Right cardiac atrium (tissue), 5 donors: ENCODE results near the gene KLC3. TPM values are rescaled to one million over a fixed set of nuclear protein-coding genes. Genes with fewer than 3 reads are reported as not detected.
"Not testable (repeated sequence)": the region's sequence is repeated elsewhere in the genome, so short reads cannot be mapped to it uniquely, and the experiment has no call there.

Experiments used
- ATAC-seq, 2 donors: fragments of 200-7000 bp; cut with Tn5 transposase; one replicate each; pipeline versions ENCODE4 v1.8.0 to v1.9.1; 2020; ENCODE audit warnings: moderate library complexity in 2 of 2, mild to moderate bottlenecking in 1 of 2
- DNase-seq, 3 donors: peaks; one replicate each; pipeline ENCODE4 v3.0.0-alpha.2; 2020
- H3K27ac ChIP-seq: one replicate; pipeline ENCODE4 v1.5.1; 2013; ENCODE audit warnings: mild to moderate bottlenecking, low read length, control low read depth, moderate library complexity
- H3K27me3 ChIP-seq: one replicate; pipeline ENCODE4 v1.6.1; 2013; ENCODE audit not compliant: control insufficient read depth, insufficient read depth
- H3K4me1 ChIP-seq: one replicate; pipeline ENCODE4 v1.6.1; 2013; ENCODE audit warnings: low read length; ENCODE audit not compliant: control insufficient read depth, insufficient read depth
- H3K4me3 ChIP-seq: one replicate; pipeline ENCODE4 v1.5.1; 2013; ENCODE audit warnings: low read length, control low read depth
- H3K9me3 ChIP-seq: one replicate; pipeline ENCODE4 v1.6.1; 2013; ENCODE audit warnings: low read length; ENCODE audit not compliant: control insufficient read depth
- WGBS: extraction: QIAGEN DNeasy Blood & Tissue Kit; methylation state at CpG from one replicate; pipeline ENCODE4 v1.1.7; 2013; 5-methylcytosine and 5-hydroxymethylcytosine counted together
- intact Hi-C, 4 donors: fragments of 100-400 bp; cut with DNase I; formaldehyde crosslinking; loops; one replicate each; pipeline versions ENCODE4 v1.11.0 to v1.14.0; 2022 to 2023
- polyA plus RNA-seq: library from polyadenylated mRNA; stranded (reverse); fragments of 200-250 nt; gene quantifications from one replicate; pipeline ENCODE4 v1.2.3, GENCODE V29; 2013
- total RNA-seq, 4 donors: library from RNA; stranded (reverse); fragmentation: NEBNext Ultra II Directional; extraction: Animal tissue kit (Norgen Biotek cat#: 25700); gene quantifications; one replicate each; pipeline ENCODE4 v1.2.1, GENCODE V29; 2021
- donor health status: healthy with polysubstance abuse.
- donor health status: DM: no; HTN: yes; CAD: no.
- donor health status: DM: no; HTN: no; CAD: no.
- donor health status: DM: no; HTN: yes; CAD: no; lungs with severe emphysema.
- donor health status: DM: yes; HTN: yes; CAD: no.

KLC3 gene
- total and polyA plus RNA-seq, 5 donors: 0.18 TPM; not detected in 4

GRCh38 chr19:45303269-45304060, 37.1 kb upstream of the KLC3 start:
- Histone ChIP-seq H3K4me3 (no peak overlapping the region), H3K9me3 (no peaks in the 10 kb centered on the region), H3K27ac (no peak overlapping the region), H3K4me1 (no peaks in the 10 kb centered on the region), H3K27me3 (no peaks in the 10 kb centered on the region)
- intact Hi-C loops: no loop called here
- ATAC-seq (no peak), DNase-seq (no peak)
- 95% methylated on average over 12 of the region's 12 CpGs for WGBS

- no peaks in the 10 kb centered on the region for H3K27me3 ChIP-seq
- intact Hi-C loops: no loop called here
- H3K4me3 ChIP-seq: no peak overlapping the region
- DNase-seq: no peak
- no peaks in the 10 kb centered on the region for H3K9me3 ChIP-seq
- WGBS: 72% methylated on average over 4 of the region's 4 CpGs
- ATAC-seq: peak; percentile 7 to 9
- no peaks in the 10 kb centered on the region for H3K4me1 ChIP-seq
- no peak overlapping the region for H3K27ac ChIP-seq
Observed at GRCh38 chr19:45304141-45304926, 36.2 kb upstream of the KLC3 start.

GRCh38 chr19:45305007-45305406, 35.5 kb upstream of the KLC3 start:
- DNase-seq: no peak
- Histone ChIP-seq H3K27me3 (no peaks in the 10 kb centered on the region), H3K9me3 (no peaks in the 10 kb centered on the region), H3K4me1 (no peaks in the 10 kb centered on the region), H3K4me3 (no peak overlapping the region), H3K27ac (no peak overlapping the region)
- intact Hi-C loops: no loop called here
- ATAC-seq: peak; percentile 1 to 8
- WGBS: 60% methylated on average over 4 of the region's 4 CpGs

DNA sequence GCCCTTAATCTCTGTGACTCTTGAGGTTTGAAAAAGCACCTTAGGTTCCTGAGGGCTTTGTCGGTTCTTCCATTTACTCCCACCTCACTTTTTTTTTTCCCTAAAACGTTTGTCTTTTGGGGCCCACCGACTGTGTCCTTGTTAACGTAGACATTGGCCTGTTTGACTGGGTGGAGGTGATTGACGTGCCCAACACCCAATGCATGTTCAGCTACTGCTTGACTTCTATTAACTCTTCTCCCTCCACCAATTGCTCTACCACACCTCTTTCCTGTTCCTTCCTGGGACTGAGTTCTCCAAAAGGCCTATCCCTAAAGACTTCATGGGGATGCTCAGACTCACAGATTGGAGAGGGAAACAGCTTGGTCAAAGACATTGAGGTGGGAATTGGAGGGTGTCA, 35.1 kb upstream of the KLC3 start:
- H3K9me3 ChIP-seq: no peaks in the 10 kb centered on the region
- no peak overlapping the region for H3K4me3 ChIP-seq
- H3K27me3 ChIP-seq: no peaks in the 10 kb centered on the region
- intact Hi-C loops: no loop called here
- ATAC-seq: no peak
- no peak overlapping the region for H3K27ac ChIP-seq
- no peak for DNase-seq
- 14% methylated on average over 5 of the region's 5 CpGs for WGBS
- no peaks in the 10 kb centered on the region for H3K4me1 ChIP-seq

DNA sequence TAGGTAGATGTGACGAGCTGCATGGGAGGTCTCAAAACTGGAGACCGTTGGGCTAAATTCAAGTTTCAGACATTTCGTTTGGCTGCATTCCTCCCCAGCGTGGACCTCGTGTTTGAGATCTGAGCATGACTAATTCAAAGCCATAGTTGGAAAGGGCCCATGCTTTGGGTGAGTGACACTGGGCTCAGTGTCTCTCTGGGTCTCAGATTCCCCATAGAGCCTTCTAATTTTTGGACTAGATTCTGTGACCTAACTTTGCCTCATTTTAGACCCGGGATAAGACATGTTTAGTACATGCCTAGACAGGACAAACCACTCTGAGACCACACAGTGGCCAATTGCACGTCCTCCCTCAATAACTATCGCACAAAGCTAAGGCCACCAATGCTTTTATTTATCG, 34.5 kb upstream of the KLC3 start:
- no peak overlapping the region for H3K4me3 ChIP-seq
- 46% methylated on average over 9 of the region's 9 CpGs for WGBS
- DNase-seq: no peak
- H3K4me1 ChIP-seq: no peaks in the 10 kb centered on the region
- no peak for ATAC-seq
- H3K9me3 ChIP-seq: no peaks in the 10 kb centered on the region
- intact Hi-C loops: no loop called here
- no peak overlapping the region for H3K27ac ChIP-seq
- no peaks in the 10 kb centered on the region for H3K27me3 ChIP-seq

GRCh38 chr19:45306518-45307027, 34.0 kb upstream of the KLC3 start:
- no peak overlapping the region for H3K27ac ChIP-seq
- WGBS: 71% methylated on average over 18 of the region's 18 CpGs
- H3K4me1 ChIP-seq: no peaks in the 10 kb centered on the region
- DNase-seq (peak in 2 of 3 donors; percentile 58), ATAC-seq (no peak)
- H3K9me3 ChIP-seq: no peaks in the 10 kb centered on the region
- intact Hi-C loops: no loop called here
- no peak overlapping the region for H3K4me3 ChIP-seq
- no peaks in the 10 kb centered on the region for H3K27me3 ChIP-seq

DNA sequence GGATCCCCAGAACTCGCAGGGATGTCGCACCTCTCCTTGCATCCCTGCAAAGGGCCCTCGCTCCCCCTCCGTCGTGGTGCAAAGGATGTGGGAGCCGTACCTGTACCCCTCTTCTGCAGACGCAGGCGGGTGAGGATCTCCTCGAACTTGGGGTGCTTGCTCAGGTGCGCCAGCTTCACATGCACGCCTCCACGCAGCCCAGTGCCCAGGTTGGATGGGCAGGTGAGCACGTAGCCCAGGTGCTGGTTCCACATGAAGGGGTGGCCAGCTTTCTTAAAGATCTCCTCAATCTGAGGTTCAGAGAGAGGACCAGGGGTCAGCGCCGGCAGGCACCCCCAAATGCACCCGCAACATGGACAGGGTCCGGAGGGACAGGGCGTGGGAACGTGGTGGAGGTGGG, 33.2 kb upstream of the KLC3 start:
- Histone ChIP-seq H3K27me3 (no peaks in the 10 kb centered on the region), H3K4me1 (no peaks in the 10 kb centered on the region), H3K4me3 (no peak overlapping the region), H3K9me3 (no peaks in the 10 kb centered on the region), H3K27ac (no peak overlapping the region)
- no peak for ATAC-seq
- DNase-seq: peak in 1 of 3 donors; percentile 51
- intact Hi-C loops: no loop called here
- 90% methylated on average over 19 of the region's 19 CpGs for WGBS

DNA sequence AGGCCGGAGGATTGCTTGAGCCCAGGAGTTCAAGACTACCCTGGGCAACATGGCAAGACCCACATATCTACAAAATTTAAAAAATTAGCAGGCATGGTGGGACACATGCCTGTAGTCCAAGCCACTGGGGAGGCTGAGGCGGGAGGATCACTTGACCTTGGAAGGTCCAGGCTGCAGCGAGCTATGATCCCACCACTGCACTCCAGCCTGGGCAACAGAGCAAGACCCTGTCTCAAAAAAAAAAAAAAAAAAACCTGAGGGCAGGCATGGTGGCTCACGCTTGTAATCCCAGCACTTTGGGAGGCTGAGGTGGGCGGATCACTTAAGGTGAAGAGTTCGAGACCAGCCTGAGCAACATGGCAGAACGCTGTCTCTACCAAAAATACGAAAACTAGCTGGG, 31.2 kb upstream of the KLC3 start:
- intact Hi-C loops, ATAC-seq, H3K4me3 ChIP-seq, H3K4me1 ChIP-seq, H3K9me3 ChIP-seq, H3K27me3 ChIP-seq, DNase-seq: not testable (repeated sequence)
- WGBS: 95% methylated on average over 8 of the region's 8 CpGs
- H3K27ac ChIP-seq: peak overlapping the region; percentile 48

DNA sequence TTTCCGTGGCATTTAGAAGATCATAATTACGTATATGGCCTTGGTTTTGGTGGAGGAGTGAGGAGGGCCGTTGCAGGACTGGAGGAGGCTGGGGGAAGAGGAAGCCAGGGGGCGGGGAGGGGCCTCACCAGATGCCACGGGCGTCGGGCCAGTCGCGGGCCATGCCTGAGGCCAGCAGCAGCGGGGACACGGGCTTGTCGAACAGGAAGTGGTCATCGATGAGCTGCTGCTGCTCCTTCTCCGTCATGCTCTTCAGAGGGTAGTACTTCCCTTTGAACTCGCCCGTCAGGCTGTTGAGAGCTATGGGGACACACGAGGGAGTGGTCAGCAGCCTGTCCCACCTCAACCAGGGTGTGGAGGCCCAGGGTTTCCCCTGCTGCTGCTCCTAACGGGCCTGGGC, 28.9 kb upstream of the KLC3 start:
- DNase-seq (peak in 2 of 3 donors; percentile 71 to 75), ATAC-seq (peak; percentile 19 to 29)
- Histone ChIP-seq H3K4me3 (no peak overlapping the region), H3K27ac (peak overlapping the region; percentile 1), H3K4me1 (no peaks in the 10 kb centered on the region), H3K27me3 (no peaks in the 10 kb centered on the region), H3K9me3 (no peaks in the 10 kb centered on the region)
- WGBS: 24% methylated on average over 18 of the region's 18 CpGs
- intact Hi-C loops: no loop called here

DNA sequence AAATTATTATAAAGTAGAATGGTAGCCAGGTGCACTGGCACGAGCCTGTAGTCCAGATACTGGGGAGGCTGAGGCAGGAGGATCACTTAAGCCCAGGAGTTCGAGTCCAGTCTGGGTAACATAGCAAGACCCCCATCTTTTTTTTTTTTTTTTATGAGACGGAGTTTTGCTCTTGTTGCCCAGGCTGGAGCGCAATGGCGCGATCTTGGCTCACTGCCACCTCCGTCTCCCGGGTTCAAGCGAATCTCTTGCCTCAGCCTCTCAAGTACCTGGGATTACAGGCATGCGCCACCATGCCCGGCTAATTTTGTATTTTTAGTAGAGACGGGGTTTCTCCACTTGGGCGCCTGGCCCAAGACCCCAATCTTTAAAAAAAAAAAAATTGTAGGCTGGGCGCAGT, 28.3 kb upstream of the KLC3 start:
- not testable (repeated sequence) for H3K4me1 ChIP-seq, H3K27me3 ChIP-seq

DNA sequence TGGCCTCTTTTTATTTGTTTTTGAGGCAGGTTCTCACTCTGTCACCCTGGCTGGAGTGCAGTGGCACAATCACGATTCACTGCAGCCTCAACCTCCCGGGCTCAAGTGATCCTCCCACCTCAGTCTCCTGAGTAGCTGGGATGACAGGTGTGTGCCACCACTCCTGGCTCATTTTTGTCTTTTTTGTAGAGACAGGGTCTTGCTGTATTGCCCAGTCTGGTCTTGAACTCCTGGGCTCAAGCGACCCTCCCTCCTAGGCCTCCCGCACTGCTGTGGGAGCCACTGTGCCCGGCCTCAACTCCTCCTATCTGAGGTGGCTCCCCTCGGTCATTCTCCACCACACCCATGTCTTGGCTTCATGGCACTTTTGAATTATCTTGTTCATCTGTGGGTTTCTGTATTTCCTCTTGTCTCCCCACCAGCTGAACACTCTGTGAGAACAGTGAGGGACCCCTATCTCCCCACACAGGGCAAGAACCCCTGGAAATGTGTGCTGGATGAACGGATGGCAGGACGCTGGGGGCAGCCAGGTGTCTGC, 25.8 kb upstream of the KLC3 start:
- Histone ChIP-seq H3K9me3 (no peaks in the 10 kb centered on the region), H3K27me3 (no peaks in the 10 kb centered on the region), H3K4me3 (no peak overlapping the region), H3K4me1 (no peaks in the 10 kb centered on the region), H3K27ac (no peak overlapping the region)
- no peak for ATAC-seq
- no peak for DNase-seq
- 76% methylated on average over 8 of the region's 8 CpGs for WGBS
- intact Hi-C loops: no loop called here

More for the DNA sequence above, 28.3 kb upstream of the KLC3 start:
- intact Hi-C loops, H3K9me3 ChIP-seq, ATAC-seq, H3K27ac ChIP-seq, H3K4me3 ChIP-seq: not testable (repeated sequence)
- WGBS: 80% methylated on average over 14 of the region's 14 CpGs
- peak in 1 of 3 donors; percentile 56 for DNase-seq
